HG03432 (cell line): ENCODE measurements around the gene ZNF428.
"Not testable (repeated sequence)": the region's sequence is repeated elsewhere in the genome, so short reads cannot be mapped to it uniquely, and the experiment has no call there.

Experiments used
- ATAC-seq: cut with Tn5 transposase; IDR thresholded peaks from one replicate; pipeline ENCODE4 v1.9.1; 2021; ENCODE audit warnings: mild to moderate bottlenecking, moderate library complexity; ENCODE audit not compliant: unreplicated experiment

ZNF428 gene

GRCh38 chr19:43640424-43640757 lies 21.0 kb upstream of the ZNF428 start:
- no peak for ATAC-seq

GRCh38 chr19:43639519-43640423 lies 20.3 kb upstream of the ZNF428 start, which contains the start of gene CADM4:
Gene CADM4 (minus strand): TSS chr19:43639850. CDS start chr19:43639790, 60 bp downstream.
- no peak for ATAC-seq

GRCh38 chr19:43638995-43639518 lies 19.6 kb upstream of the ZNF428 start:
- ATAC-seq: no peak

GRCh38 chr19:43638214-43638994 lies 19.0 kb upstream of the ZNF428 start:
- no peak for ATAC-seq

- ATAC-seq: no peak
These were observed 16.8 kb upstream of the ZNF428 start for GRCh38 chr19:43636121-43636683.

- ATAC-seq: not testable (repeated sequence)
These were observed 16.1 kb upstream of the ZNF428 start for GRCh38 chr19:43635561-43635940.

GRCh38 chr19:43634872-43635560 lies 15.6 kb upstream of the ZNF428 start:
- no peak for ATAC-seq

GRCh38 chr19:43634506-43634871 lies 15.1 kb upstream of the ZNF428 start:
- no peak for ATAC-seq

GRCh38 chr19:43634068-43634467 lies 14.6 kb upstream of the ZNF428 start:
- ATAC-seq: no peak

- no peak for ATAC-seq
These were observed 14.1 kb upstream of the ZNF428 start for GRCh38 chr19:43633520-43633919.

GRCh38 chr19:43631491-43631890 lies 12.1 kb upstream of the ZNF428 start:
- no peak for ATAC-seq

GRCh38 chr19:43628646-43629326 lies 9.4 kb upstream of the ZNF428 start:
- ATAC-seq: no peak

- no peak for ATAC-seq
These were observed 7.4 kb upstream of the ZNF428 start for GRCh38 chr19:43626838-43627237.

GRCh38 chr19:43625918-43626579 lies 6.6 kb upstream of the ZNF428 start:
- no peak for ATAC-seq

GRCh38 chr19:43624933-43625332 lies 5.5 kb upstream of the ZNF428 start:
- ATAC-seq: no peak

- ATAC-seq: no peak
These were observed 4.7 kb upstream of the ZNF428 start for GRCh38 chr19:43623889-43624670.

- no peak for ATAC-seq
These were observed 3.5 kb upstream of the ZNF428 start for GRCh38 chr19:43622956-43623355.

GRCh38 chr19:43622070-43622469 lies 2.6 kb upstream of the ZNF428 start:
- no peak for ATAC-seq
